ENCODE measurements around the gene TNFAIP2. TPM values are rescaled to one million over a fixed set of nuclear protein-coding genes. Genes with fewer than 3 reads are reported as not detected.

TNFAIP2 gene
- total and polyA plus RNA-seq, 9 of the 15 experiments (the other 6 are each of a cell fraction or from before 2014, with no cell fraction given): 22.6 to 68.6 (median 44.6) TPM

DNA sequence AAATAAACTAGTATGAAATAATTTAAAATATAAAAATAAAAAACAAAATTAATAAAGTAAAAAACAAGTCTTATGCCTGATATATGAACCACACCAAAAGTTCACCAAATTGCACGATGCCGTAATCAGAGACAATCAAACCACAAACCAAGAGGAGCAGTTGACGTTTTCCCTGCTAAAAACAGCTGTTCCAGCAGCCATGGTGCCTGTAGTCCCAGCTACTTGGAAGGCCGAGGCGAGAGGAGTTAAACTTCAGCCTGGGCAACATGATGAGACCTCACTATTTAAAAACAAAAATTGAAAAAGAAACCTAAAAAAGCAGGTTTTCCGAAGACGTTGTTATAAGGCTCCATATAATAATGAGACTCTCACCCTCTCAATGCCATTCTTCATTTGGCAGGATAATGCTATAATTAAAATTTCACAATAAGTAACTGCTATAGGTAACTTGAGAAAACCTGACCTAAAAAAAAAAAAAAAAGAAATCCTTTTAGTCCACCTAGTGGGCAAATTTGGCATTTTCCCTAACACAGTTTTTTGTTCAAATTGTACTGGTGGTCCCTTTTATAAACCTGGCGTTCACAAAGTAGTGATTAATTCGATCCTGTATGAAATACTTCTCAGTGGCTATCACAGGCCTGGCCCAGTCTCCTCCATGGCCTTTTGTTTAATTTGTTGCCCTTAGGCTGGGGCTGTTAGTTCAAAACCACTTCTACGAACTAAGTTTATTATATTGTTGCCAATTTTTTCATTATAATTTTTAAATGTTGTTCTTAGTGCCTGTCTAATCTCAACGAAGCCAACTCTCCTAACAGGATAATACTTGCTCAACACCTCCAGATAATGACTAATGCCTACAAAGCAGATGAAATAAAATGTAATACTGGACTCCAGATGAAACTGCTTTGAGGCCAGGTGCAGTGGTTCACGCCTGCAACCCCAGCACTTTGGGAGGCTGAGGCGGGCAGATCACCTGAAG lies 62.1 kb downstream of the TNFAIP2 start (continued):
- TF ChIP-seq, protein P1, sequence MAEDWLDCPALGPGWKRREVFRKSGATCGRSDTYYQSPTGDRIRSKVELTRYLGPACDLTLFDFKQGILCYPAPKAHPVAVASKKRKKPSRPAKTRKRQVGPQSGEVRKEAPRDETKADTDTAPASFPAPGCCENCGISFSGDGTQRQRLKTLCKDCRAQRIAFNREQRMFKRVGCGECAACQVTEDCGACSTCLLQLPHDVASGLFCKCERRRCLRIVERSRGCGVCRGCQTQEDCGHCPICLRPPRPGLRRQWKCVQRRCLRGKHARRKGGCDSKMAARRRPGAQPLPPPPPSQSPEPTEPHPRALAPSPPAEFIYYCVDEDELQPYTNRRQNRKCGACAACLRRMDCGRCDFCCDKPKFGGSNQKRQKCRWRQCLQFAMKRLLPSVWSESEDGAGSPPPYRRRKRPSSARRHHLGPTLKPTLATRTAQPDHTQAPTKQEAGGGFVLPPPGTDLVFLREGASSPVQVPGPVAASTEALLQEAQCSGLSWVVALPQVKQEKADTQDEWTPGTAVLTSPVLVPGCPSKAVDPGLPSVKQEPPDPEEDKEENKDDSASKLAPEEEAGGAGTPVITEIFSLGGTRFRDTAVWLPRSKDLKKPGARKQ (CRISPR knock-in tag; IDR thresholded peaks at IDR 0.05): no peak
- TF ChIP-seq HDAC1 (IDR thresholded peaks at IDR 0.05) (no peak), PHB2 (IDR thresholded peaks at IDR 0.05; ENCODE audit: low read depth) (no peak), ZNF175 (CRISPR knock-in tag; IDR thresholded peaks at IDR 0.05; ENCODE audit: low read depth) (no peak), RAD21 (CRISPR knock-in tag; conservative IDR thresholded peaks at IDR 0.05 in 1 of 2, IDR thresholded peaks at IDR 0.05 in 1 of 2) (peak; percentile 24 to 36; a peak in 3 of 4 replicates)
- TF ChIP-seq, protein P2, sequence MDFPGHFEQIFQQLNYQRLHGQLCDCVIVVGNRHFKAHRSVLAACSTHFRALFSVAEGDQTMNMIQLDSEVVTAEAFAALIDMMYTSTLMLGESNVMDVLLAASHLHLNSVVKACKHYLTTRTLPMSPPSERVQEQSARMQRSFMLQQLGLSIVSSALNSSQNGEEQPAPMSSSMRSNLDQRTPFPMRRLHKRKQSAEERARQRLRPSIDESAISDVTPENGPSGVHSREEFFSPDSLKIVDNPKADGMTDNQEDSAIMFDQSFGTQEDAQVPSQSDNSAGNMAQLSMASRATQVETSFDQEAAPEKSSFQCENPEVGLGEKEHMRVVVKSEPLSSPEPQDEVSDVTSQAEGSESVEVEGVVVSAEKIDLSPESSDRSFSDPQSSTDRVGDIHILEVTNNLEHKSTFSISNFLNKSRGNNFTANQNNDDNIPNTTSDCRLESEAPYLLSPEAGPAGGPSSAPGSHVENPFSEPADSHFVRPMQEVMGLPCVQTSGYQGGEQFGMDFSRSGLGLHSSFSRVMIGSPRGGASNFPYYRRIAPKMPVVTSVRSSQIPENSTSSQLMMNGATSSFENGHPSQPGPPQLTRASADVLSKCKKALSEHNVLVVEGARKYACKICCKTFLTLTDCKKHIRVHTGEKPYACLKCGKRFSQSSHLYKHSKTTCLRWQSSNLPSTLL (IDR thresholded peaks at IDR 0.05): no peak
- TF ChIP-seq, protein P3, sequence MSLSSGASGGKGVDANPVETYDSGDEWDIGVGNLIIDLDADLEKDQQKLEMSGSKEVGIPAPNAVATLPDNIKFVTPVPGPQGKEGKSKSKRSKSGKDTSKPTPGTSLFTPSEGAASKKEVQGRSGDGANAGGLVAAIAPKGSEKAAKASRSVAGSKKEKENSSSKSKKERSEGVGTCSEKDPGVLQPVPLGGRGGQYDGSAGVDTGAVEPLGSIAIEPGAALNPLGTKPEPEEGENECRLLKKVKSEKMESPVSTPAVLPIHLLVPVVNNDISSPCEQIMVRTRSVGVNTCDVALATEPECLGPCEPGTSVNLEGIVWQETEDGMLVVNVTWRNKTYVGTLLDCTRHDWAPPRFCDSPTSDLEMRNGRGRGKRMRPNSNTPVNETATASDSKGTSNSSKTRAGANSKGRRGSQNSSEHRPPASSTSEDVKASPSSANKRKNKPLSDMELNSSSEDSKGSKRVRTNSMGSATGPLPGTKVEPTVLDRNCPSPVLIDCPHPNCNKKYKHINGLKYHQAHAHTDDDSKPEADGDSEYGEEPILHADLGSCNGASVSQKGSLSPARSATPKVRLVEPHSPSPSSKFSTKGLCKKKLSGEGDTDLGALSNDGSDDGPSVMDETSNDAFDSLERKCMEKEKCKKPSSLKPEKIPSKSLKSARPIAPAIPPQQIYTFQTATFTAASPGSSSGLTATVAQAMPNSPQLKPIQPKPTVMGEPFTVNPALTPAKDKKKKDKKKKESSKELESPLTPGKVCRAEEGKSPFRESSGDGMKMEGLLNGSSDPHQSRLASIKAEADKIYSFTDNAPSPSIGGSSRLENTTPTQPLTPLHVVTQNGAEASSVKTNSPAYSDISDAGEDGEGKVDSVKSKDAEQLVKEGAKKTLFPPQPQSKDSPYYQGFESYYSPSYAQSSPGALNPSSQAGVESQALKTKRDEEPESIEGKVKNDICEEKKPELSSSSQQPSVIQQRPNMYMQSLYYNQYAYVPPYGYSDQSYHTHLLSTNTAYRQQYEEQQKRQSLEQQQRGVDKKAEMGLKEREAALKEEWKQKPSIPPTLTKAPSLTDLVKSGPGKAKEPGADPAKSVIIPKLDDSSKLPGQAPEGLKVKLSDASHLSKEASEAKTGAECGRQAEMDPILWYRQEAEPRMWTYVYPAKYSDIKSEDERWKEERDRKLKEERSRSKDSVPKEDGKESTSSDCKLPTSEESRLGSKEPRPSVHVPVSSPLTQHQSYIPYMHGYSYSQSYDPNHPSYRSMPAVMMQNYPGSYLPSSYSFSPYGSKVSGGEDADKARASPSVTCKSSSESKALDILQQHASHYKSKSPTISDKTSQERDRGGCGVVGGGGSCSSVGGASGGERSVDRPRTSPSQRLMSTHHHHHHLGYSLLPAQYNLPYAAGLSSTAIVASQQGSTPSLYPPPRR (CRISPR knock-in tag; IDR thresholded peaks at IDR 0.05; ENCODE audit: borderline replicate concordance): no peak
- TF ChIP-seq, protein P4, sequence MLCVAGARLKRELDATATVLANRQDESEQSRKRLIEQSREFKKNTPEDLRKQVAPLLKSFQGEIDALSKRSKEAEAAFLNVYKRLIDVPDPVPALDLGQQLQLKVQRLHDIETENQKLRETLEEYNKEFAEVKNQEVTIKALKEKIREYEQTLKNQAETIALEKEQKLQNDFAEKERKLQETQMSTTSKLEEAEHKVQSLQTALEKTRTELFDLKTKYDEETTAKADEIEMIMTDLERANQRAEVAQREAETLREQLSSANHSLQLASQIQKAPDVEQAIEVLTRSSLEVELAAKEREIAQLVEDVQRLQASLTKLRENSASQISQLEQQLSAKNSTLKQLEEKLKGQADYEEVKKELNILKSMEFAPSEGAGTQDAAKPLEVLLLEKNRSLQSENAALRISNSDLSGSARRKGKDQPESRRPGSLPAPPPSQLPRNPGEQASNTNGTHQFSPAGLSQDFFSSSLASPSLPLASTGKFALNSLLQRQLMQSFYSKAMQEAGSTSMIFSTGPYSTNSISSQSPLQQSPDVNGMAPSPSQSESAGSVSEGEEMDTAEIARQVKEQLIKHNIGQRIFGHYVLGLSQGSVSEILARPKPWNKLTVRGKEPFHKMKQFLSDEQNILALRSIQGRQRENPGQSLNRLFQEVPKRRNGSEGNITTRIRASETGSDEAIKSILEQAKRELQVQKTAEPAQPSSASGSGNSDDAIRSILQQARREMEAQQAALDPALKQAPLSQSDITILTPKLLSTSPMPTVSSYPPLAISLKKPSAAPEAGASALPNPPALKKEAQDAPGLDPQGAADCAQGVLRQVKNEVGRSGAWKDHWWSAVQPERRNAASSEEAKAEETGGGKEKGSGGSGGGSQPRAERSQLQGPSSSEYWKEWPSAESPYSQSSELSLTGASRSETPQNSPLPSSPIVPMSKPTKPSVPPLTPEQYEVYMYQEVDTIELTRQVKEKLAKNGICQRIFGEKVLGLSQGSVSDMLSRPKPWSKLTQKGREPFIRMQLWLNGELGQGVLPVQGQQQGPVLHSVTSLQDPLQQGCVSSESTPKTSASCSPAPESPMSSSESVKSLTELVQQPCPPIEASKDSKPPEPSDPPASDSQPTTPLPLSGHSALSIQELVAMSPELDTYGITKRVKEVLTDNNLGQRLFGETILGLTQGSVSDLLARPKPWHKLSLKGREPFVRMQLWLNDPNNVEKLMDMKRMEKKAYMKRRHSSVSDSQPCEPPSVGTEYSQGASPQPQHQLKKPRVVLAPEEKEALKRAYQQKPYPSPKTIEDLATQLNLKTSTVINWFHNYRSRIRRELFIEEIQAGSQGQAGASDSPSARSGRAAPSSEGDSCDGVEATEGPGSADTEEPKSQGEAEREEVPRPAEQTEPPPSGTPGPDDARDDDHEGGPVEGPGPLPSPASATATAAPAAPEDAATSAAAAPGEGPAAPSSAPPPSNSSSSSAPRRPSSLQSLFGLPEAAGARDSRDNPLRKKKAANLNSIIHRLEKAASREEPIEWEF (CRISPR knock-in tag; IDR thresholded peaks at IDR 0.05): no peak
- TF ChIP-seq, protein P5, sequence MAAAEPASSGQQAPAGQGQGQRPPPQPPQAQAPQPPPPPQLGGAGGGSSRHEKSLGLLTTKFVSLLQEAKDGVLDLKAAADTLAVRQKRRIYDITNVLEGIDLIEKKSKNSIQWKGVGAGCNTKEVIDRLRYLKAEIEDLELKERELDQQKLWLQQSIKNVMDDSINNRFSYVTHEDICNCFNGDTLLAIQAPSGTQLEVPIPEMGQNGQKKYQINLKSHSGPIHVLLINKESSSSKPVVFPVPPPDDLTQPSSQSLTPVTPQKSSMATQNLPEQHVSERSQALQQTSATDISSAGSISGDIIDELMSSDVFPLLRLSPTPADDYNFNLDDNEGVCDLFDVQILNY (CRISPR knock-in tag; IDR thresholded peaks at IDR 0.05): no peak

Data from K562 (cell line).